ENCODE results near the gene DNAJC15. TPM values are rescaled to one million over a fixed set of nuclear protein-coding genes. Genes with fewer than 3 reads are reported as not detected.
A peak's percentile ranks its signal among the peaks of the same experiment; 100 is the strongest.

DNAJC15 gene
- total RNA-seq, 1 donor from 2014 or later: 27.4 TPM

- Mint-ChIP-seq H3K36me3 (ENCODE audit: insufficient read depth) (peaks cover 25% of the 10 kb centered on the region), H3K27me3 (no peaks in the 10 kb centered on the region), H3K9me3 (ENCODE audit: low read depth) (peaks cover 4% of the 10 kb centered on the region), H3K27ac (peak overlapping the region; percentile 24), H3K4me3 (ENCODE audit: low read depth) (no peak overlapping the region), H3K4me1 (ENCODE audit: low read depth) (peaks cover 13% of the 10 kb centered on the region)
- TF ChIP-seq CTCF (IDR thresholded peaks at IDR 0.05; ENCODE audit: unreplicated experiment): no peak
- DNase-seq (ENCODE audit: low spot score, unreplicated experiment): no peak
These were observed 64.7 kb downstream of the DNAJC15 start for GRCh38 chr13:43088093-43088511.

- Mint-ChIP-seq H3K36me3 (ENCODE audit: insufficient read depth) (peaks cover 25% of the 10 kb centered on the region), H3K4me1 (ENCODE audit: low read depth) (peaks cover 13% of the 10 kb centered on the region), H3K27me3 (no peaks in the 10 kb centered on the region), H3K4me3 (ENCODE audit: low read depth) (no peak overlapping the region), H3K9me3 (ENCODE audit: low read depth) (peaks cover 4% of the 10 kb centered on the region), H3K27ac (no peak overlapping the region)
- no peak for DNase-seq (ENCODE audit: low spot score, unreplicated experiment)
- no peak for TF ChIP-seq CTCF (IDR thresholded peaks at IDR 0.05; ENCODE audit: unreplicated experiment)
These were observed 66.6 kb downstream of the DNAJC15 start for GRCh38 chr13:43089912-43090498.

- Mint-ChIP-seq H3K27ac (no peak overlapping the region), H3K9me3 (ENCODE audit: low read depth) (peaks cover 4% of the 10 kb centered on the region), H3K27me3 (no peaks in the 10 kb centered on the region), H3K36me3 (ENCODE audit: insufficient read depth) (peaks cover 33% of the 10 kb centered on the region), H3K4me3 (ENCODE audit: low read depth) (no peak overlapping the region), H3K4me1 (ENCODE audit: low read depth) (no peaks in the 10 kb centered on the region)
- DNase-seq (ENCODE audit: low spot score, unreplicated experiment): no peak
- no peak for TF ChIP-seq CTCF (IDR thresholded peaks at IDR 0.05; ENCODE audit: unreplicated experiment)
These were observed 71.5 kb downstream of the DNAJC15 start for GRCh38 chr13:43094901-43095300.

- no peak overlapping the region for H3K27ac Mint-ChIP-seq
These were observed 72.7 kb downstream of the DNAJC15 start for GRCh38 chr13:43095771-43096719.

More at GRCh38 chr13:43095771-43096719, 72.7 kb downstream of the DNAJC15 start:
- Mint-ChIP-seq H3K4me3 (ENCODE audit: low read depth) (no peak overlapping the region), H3K9me3 (ENCODE audit: low read depth) (peaks cover 4% of the 10 kb centered on the region), H3K4me1 (ENCODE audit: low read depth) (no peaks in the 10 kb centered on the region), H3K27me3 (no peaks in the 10 kb centered on the region), H3K36me3 (ENCODE audit: insufficient read depth) (peaks cover 36% of the 10 kb centered on the region)
- no peak for DNase-seq (ENCODE audit: low spot score, unreplicated experiment)
- TF ChIP-seq CTCF (IDR thresholded peaks at IDR 0.05; ENCODE audit: unreplicated experiment): no peak
